ENCODE data around the gene SEC63.

DNA sequence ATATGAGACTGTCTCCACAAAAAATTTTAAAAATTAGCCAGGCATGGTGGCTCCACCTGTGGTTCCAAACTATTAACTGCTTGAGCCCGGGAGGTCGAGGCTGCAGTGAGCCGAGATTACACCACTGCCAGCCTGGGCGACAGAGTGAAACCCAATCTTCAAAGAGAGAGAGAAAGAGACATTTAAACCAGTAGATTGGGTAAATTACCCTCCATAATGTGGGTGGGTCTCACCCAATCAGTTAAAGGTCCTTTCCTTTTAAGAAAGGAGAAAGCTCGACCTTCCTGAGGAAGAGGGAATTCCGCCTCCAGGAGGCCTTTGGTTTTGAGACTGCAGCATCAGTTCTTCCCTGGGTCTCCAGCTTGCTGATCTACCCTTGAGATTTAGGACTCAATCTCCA, 108.7 kb downstream of the SEC63 start:
- TF ChIP-seq CTCF (IDR thresholded peaks at IDR 0.05): no peak
- TF ChIP-seq POLR2A (IDR thresholded peaks at IDR 0.05): no peak
